GM12874 (cell line): ENCODE data around the gene DCAF15.

Experiments
- TF ChIP-seq, protein P1 (sequence below): IDR thresholded peaks from 2 replicates; pipeline ENCODE4 v1.5.1; 2011; ENCODE audit warnings: low read depth, mild to moderate bottlenecking, control low read depth, low read length, moderate library complexity; ENCODE audit not compliant: insufficient read depth

DCAF15 gene

DNA sequence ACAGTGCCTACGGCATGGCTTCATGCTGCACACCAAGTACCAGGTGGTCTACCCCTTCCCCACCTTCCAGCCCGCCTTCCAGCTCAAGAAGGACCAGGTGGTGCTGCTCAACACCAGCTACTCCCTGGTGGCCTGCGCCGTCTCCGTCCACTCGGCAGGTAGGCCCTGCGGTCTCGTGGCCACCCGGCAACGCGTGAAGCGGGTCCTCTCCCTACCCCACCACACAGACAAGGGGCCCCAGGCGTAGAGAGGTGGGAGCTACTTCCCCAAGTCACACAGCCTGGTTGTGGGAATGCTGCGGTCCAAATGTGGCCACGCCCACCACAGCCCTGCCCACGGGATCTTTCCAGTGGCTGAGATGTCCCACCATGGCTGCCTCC, 4.0 kb downstream of the DCAF15 start:
- TF ChIP-seq, protein P1, sequence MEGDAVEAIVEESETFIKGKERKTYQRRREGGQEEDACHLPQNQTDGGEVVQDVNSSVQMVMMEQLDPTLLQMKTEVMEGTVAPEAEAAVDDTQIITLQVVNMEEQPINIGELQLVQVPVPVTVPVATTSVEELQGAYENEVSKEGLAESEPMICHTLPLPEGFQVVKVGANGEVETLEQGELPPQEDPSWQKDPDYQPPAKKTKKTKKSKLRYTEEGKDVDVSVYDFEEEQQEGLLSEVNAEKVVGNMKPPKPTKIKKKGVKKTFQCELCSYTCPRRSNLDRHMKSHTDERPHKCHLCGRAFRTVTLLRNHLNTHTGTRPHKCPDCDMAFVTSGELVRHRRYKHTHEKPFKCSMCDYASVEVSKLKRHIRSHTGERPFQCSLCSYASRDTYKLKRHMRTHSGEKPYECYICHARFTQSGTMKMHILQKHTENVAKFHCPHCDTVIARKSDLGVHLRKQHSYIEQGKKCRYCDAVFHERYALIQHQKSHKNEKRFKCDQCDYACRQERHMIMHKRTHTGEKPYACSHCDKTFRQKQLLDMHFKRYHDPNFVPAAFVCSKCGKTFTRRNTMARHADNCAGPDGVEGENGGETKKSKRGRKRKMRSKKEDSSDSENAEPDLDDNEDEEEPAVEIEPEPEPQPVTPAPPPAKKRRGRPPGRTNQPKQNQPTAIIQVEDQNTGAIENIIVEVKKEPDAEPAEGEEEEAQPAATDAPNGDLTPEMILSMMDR: no peak

DNA sequence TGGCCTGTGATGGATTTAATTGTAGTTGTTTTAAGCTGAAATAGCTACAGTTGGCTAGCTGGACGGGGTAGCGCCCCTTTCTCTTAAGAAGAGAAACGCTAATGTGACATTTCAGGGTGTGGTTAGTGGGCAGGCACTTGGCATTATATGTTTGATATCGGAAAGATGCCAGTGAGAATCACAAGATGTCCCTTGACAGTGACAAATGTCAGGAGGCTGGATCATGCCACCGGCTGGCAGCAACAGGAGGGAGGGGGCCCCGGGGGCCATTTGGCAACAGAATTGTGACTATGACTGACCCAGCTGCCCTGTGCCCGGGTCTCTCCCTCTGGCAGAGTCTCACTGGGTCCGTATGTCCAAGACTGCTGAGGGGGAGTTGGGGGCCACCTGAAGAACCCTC, 4.7 kb downstream of the DCAF15 start:
- TF ChIP-seq, protein P1: no peak

DNA sequence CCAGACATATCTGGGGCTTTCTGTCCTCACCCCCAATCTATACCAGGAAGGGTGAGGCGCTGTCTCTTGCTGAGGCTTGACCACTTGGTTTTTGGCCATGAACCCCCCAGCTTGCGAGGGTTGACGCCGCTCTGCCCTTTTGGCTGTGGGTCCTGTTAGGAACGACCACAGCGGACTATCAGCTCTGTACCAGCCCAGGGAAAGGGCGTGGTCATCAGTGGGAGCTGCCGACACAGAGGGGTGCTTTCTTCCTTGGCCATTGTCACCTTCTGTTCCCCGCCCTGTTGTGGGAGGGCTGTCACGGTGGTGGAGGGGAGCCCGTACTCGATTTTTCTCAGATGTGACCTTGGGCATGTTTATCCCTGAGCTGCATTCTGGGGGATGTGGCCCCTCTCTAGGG, 5.7 kb downstream of the DCAF15 start:
- TF ChIP-seq, protein P1: no peak

- TF ChIP-seq, protein P1: no peak
Observed at GRCh38 chr19:13959141-13959961, 7.0 kb downstream of the DCAF15 start.

DNA sequence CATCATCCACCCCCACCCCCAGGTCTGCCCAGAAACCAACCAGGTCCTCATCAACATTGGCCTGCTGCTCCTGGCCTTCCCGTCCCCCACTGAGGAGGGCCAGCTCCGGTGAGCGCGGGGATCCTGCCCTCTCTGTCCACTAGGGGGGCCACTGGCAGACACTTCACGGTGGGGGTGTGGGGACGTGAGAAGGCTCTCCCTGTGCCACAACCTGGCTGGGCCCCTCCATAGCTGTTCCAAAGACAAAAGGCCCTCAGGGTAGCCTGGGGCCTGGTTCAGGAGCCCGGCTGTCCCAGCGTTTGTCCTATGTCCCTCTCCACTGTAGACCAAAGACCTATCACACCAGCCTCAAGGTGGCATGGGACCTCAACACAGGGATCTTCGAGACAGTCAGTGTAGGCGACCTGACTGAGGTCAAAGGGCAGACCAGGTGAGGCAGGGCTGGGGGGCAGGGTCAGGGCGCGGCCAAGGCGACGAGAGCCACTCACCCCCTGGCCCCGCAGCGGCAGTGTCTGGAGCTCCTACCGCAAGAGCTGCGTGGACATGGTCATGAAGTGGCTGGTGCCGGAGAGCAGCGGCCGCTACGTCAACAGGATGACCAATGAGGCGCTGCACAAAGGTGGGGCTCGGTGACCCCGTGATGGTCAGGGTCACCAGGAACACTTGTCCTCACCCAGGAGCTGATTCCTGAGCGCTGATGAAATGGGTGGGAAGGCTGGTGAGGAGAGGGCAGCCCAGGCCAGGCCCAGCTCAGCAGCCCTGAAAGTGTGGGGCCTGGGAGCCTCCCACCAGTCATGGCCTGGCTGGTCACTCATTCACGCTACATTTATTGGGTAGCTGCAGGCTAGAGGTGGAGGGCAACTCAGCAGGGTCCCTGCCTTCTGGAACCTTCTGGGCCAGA, 7.9 kb downstream of the DCAF15 start:
- TF ChIP-seq, protein P1: peak; percentile 40

- TF ChIP-seq, protein P1: no peak
Observed at GRCh38 chr19:13960863-13961784, 8.8 kb downstream of the DCAF15 start.
